ENCODE results near the gene MAP4K3.

GRCh38 chr2:39451954-39452353, 14.9 kb upstream of the MAP4K3 start:
- TF ChIP-seq CTCF (IDR thresholded peaks at IDR 0.05) = no peak
- TF ChIP-seq SIN3A (IDR thresholded peaks at IDR 0.05; ENCODE audit: borderline replicate concordance, insufficient read depth, low read depth, low read length) = no peak
- no peak for TF ChIP-seq REST (IDR thresholded peaks at IDR 0.05; ENCODE audit: insufficient read depth in 1 of 2, low read depth in 2 of 2, low read length in 1 of 2)
- TF ChIP-seq POLR2AphosphoS5 (IDR thresholded peaks at IDR 0.05; ENCODE audit: low read depth, low read length) = no peak

Measured in Panc1 (cell line).